Brain microvascular endothelial cell (primary cell): Measurements from ENCODE around the gene RDH12.

Source experiments
- DNase-seq: peaks from one replicate; pipeline ENCODE4 v3.0.0-alpha.2; 2020
- H3K27ac ChIP-seq: fragments of 250-450 bp; sonication (Bioruptor Pico); 2 replicates; pipeline ENCODE4 v1.5.1; 2020; ENCODE audit warnings: mild to moderate bottlenecking, moderate library complexity
- H3K27me3 ChIP-seq: fragments of 250-450 bp; sonication (Bioruptor Pico); replicated peaks from 2 replicates; pipeline ENCODE4 v1.5.1; 2020; ENCODE audit warnings: mild to moderate bottlenecking
- H3K36me3 ChIP-seq: fragments of 250-450 bp; sonication (Bioruptor Pico); replicated peaks from 2 replicates; pipeline ENCODE4 v1.5.1; 2020; ENCODE audit warnings: mild to moderate bottlenecking
- H3K4me3 ChIP-seq: 2 replicates; pipeline ENCODE4 v1.5.1; 2011; ENCODE audit warnings: low read depth, mild to moderate bottlenecking, control low read depth, low read length, moderate library complexity
- in situ Hi-C: cut with HindIII; loops from 2 replicates; pipeline ENCODE4 v1.10.0; 2017; ENCODE audit warnings: low sequenced_read_pairs, low pct_ligation_motif_present
- TF ChIP-seq, protein P1 (sequence below): IDR thresholded peaks from 2 replicates; pipeline ENCODE4 v1.5.1; 2011; ENCODE audit warnings: low read depth, mild to moderate bottlenecking, moderate library complexity, low read length, control low read depth, inconsistent platforms; ENCODE audit errors: missing control alignments

Gene RDH12

DNA sequence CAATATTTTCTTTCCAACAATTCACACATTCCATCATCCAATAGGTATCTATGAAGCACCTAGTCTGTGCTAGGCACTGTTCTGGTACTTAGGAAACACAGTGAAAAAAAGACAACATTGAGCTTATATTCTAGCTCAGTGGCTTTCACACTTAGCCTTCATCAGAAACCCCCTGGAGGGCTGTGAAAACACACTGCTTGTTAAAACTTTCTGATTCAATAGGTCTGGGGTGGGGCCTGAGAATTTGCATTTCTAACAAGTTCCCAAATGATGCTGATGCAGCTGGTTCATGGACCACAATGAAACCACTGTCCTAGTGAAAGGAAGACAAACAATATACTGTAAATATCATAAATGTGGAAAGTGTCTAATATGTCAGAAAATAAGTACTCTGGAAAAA lies 33.1 kb upstream of the RDH12 start:
- no peaks in the 10 kb centered on the region for H3K36me3 ChIP-seq
- H3K27ac ChIP-seq = no peak overlapping the region
- DNase-seq = no peak
- in situ Hi-C loops = no loop called here
- H3K27me3 ChIP-seq = no peaks in the 10 kb centered on the region
- TF ChIP-seq, protein P1, sequence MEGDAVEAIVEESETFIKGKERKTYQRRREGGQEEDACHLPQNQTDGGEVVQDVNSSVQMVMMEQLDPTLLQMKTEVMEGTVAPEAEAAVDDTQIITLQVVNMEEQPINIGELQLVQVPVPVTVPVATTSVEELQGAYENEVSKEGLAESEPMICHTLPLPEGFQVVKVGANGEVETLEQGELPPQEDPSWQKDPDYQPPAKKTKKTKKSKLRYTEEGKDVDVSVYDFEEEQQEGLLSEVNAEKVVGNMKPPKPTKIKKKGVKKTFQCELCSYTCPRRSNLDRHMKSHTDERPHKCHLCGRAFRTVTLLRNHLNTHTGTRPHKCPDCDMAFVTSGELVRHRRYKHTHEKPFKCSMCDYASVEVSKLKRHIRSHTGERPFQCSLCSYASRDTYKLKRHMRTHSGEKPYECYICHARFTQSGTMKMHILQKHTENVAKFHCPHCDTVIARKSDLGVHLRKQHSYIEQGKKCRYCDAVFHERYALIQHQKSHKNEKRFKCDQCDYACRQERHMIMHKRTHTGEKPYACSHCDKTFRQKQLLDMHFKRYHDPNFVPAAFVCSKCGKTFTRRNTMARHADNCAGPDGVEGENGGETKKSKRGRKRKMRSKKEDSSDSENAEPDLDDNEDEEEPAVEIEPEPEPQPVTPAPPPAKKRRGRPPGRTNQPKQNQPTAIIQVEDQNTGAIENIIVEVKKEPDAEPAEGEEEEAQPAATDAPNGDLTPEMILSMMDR = no peak
- H3K4me3 ChIP-seq = no peak overlapping the region

DNA sequence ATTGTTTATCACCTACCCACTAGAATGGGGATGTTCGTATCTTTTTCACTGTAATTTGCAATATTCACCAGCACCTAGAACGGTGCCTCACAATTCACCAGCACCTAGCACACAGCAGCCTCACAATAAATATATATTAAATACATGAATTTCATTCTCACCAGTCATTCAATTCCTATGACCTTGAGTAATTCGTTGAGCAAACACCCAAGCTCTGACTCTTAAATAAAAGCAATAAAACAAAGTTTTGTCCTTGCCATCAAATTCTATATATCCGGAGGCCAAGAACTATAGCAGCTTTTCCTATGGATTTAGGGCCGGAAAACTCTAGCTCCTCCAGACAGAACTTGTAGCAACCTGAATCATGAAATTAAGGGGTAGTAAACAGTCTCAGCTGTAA lies 28.2 kb upstream of the RDH12 start:
- DNase-seq = peak; percentile 4
- Histone ChIP-seq H3K4me3 (peak overlapping the region; percentile 82), H3K27me3 (no peaks in the 10 kb centered on the region), H3K36me3 (peaks cover 11% of the 10 kb centered on the region), H3K27ac (peak overlapping the region; percentile 97)
- TF ChIP-seq, protein P1 = no peak
- in situ Hi-C loops = no loop called here

DNA sequence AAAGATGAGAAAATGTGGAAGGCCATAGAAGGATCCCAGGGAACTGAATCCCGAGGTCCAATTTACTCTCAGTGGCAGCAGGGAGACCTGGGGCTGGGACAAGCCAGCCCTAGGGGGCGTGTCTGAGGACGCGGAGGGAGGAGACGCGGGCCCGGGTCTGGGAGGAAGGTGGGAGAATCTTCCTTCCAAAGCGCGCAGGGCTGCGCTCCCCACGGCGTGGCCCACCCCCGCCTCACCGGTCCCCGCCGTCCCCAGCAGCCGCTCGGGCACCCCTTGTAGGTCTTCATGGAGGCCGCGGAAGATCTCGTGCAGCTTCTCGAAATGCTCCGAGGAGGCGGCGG lies 27.6 kb upstream of the RDH12 start:
- TF ChIP-seq, protein P1 = peak; percentile 31
- DNase-seq = peak; percentile 28
- in situ Hi-C loops = no loop called here
- Histone ChIP-seq H3K36me3 (peaks cover 18% of the 10 kb centered on the region), H3K27ac (peak overlapping the region; percentile 97), H3K4me3 (peak overlapping the region; percentile 82), H3K27me3 (no peaks in the 10 kb centered on the region)

DNA sequence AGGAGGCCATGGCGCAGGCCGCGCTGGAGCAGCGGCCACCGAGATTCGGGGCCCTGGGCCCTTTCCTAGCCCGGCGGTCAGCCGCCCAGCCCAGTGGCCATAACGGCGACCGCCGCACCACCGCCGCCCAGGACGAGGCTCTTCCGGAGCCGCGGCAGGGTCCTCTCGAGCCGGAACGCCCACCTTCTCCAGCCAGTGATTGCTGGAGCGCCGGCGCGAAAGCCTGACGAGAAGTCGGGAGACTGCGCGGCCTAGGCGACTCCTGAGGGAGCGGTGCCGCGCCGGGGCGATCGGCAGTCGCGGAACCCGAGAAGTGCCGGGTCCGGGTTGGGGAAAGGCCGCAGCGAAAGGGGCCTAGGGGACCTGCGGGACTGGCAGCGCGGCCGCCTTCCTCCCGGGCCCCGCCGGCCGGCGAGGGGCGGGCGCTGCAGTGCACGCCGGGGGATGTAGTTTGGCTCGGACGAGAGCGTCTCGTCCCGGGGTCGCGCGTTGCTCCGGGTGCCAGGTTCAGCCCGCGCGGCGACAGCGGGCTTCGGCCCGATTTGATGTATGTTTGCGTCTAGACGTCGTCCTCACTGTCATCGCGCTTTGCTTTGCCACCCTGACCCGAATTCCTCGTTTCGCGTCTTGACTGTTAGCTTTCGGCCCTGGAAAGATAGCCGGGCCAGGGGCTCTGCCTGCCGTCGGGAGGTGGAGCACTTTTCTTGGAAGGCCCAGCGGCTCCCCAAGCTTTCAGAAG lies 27.0 kb upstream of the RDH12 start, which contains the start of gene VTI1B:
Gene VTI1B, minus strand, starts transcription at position 153 of the 739 bp plus-strand sequence. Its CDS starts 143 bp downstream, at position 10.
- H3K4me3 ChIP-seq = peak within 1 kb of the TSS; percentile 82
- in situ Hi-C loops = no loop called here
- peak within 1 kb of the TSS; percentile 97 for H3K27ac ChIP-seq
- peak; percentile 52 for DNase-seq
- H3K27me3 ChIP-seq = no peaks in the 10 kb centered on the region
- H3K36me3 ChIP-seq = peaks cover 23% of the 10 kb centered on the region
- TF ChIP-seq, protein P1 = peak; percentile 52

DNA sequence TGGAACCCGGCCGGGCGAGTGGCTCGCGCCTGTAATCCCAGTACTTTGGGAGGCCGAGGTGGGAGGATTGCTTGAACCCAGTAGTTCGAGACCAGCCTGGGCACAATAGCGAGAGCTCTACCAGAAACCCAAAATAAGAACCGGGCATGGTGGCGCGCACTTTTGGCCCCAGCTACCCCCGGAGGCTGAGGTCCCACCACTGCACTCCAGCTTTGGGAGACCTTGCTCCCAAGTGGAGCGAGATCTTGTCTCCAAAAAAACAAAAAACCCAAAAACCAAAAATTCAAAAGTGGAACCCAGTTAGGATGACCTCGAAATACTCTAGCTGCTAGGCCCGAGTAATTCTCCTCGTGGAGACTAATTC lies 26.5 kb upstream of the RDH12 start:
- TF ChIP-seq, protein P1 = no peak
- no peak for DNase-seq
- Histone ChIP-seq H3K36me3 (peaks cover 24% of the 10 kb centered on the region), H3K4me3 (peak overlapping the region; percentile 82), H3K27me3 (no peaks in the 10 kb centered on the region), H3K27ac (peak overlapping the region; percentile 97)
- in situ Hi-C loops = no loop called here

DNA sequence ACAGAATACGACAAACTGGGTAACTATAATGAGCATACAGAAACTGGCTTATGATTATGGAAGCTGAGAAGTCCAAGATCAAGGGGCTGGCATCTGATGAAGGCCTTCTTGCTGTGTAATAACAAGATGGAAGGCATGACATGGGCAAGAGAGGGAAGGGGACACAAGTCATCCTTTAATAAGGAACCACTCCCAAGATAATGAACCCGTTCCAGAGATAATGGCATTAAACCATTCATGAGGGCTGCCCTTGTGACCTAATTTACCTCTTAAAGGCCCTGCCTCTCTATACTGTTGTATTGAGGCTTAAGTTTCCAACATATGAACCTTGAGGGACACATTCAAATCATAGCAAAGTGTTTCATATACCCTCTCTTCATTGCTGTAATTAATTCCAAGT lies 22.7 kb upstream of the RDH12 start:
- Histone ChIP-seq H3K4me3 (no peak overlapping the region), H3K27ac (no peak overlapping the region), H3K36me3 (peaks cover 45% of the 10 kb centered on the region), H3K27me3 (no peaks in the 10 kb centered on the region)
- in situ Hi-C loops = no loop called here
- no peak for DNase-seq
- TF ChIP-seq, protein P1 = no peak
